ENCODE data around the gene SHISA5.
A peak's percentile ranks its signal among the peaks of the same experiment; 100 is the strongest.

The SHISA5 gene

GRCh38 chr3:48439820-48440589, 64.0 kb downstream of the SHISA5 start, which contains the start of the genes CCDC51 and TMA7:
TSS of gene CCDC51 (minus strand) at chr3:48440119. CDS start at chr3:48435128, 4,991 bp downstream.
TSS of gene TMA7 (plus strand) at chr3:48440257. CDS start at chr3:48440297, 40 bp downstream.
- no peak for TF ChIP-seq REST (IDR thresholded peaks at IDR 0.05; ENCODE audit: insufficient replicate concordance, low read depth)
- TF ChIP-seq CTCF (IDR thresholded peaks at IDR 0.05; ENCODE audit: insufficient read depth, low read length): no peak
- TF ChIP-seq GABPA (IDR thresholded peaks at IDR 0.05; ENCODE audit: low read depth): peak; percentile 94
- TF ChIP-seq POLR2AphosphoS5 (IDR thresholded peaks at IDR 0.05; ENCODE audit: low read depth): peak; percentile 91
- no peak; the same call in 1 of the 2 replicates for TF ChIP-seq SPI1 (IDR thresholded peaks at IDR 0.05; ENCODE audit: borderline replicate concordance, low read depth)
- peak; percentile 99 for DNase-seq (ENCODE audit: low read depth in 1 of 2, low spot score in 1 of 2)
- Histone ChIP-seq H3K4me3 (replicated peaks; ENCODE audit: insufficient read depth, low read length) (peak within 1 kb of the TSS; percentile 88), H3K27ac (replicated peaks) (peak within 1 kb of the TSS; percentile 92), H3K27me3 (ENCODE audit: insufficient read depth, poor library complexity, severe bottlenecking) (no peaks in the 10 kb centered on the region)

DNA sequence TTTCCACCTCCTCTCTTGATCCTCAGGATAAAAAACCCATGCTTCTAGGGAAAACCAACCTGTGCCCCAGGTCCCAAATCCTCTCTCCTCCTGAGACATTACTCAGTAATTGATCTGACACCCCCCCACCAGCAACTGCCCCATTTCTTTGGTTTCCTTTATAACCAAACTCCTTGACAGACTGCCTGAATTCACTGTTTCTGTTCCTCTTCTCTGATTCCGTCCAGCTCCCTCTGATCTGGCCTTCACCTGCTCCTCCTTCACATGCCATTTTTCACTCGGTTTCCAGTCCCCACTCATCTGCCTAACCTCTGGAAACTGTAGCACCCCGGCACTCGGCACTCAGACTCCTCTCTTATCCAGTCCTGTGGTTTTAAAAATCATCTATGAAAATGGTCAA, 66.2 kb downstream of the SHISA5 start:
- TF ChIP-seq SPI1 (IDR thresholded peaks at IDR 0.05; ENCODE audit: borderline replicate concordance, low read depth): no peak
- TF ChIP-seq GABPA (IDR thresholded peaks at IDR 0.05; ENCODE audit: low read depth): no peak
- TF ChIP-seq CTCF (IDR thresholded peaks at IDR 0.05; ENCODE audit: insufficient read depth, low read length): no peak
- no peak for TF ChIP-seq POLR2AphosphoS5 (IDR thresholded peaks at IDR 0.05; ENCODE audit: low read depth)
- no peak for TF ChIP-seq REST (IDR thresholded peaks at IDR 0.05; ENCODE audit: insufficient replicate concordance, low read depth)
- no peak for DNase-seq (ENCODE audit: low read depth in 1 of 2, low spot score in 1 of 2)
- no peak overlapping the region for H3K27ac ChIP-seq (replicated peaks)
- H3K4me3 ChIP-seq (replicated peaks; ENCODE audit: insufficient read depth, low read length): no peak overlapping the region
- no peaks in the 10 kb centered on the region for H3K27me3 ChIP-seq (ENCODE audit: insufficient read depth, poor library complexity, severe bottlenecking)

- H3K4me3 ChIP-seq (replicated peaks; ENCODE audit: insufficient read depth, low read length): no peak overlapping the region
- no peak for DNase-seq (ENCODE audit: low read depth in 1 of 2, low spot score in 1 of 2)
- no peaks in the 10 kb centered on the region for H3K27me3 ChIP-seq (ENCODE audit: insufficient read depth, poor library complexity, severe bottlenecking)
- TF ChIP-seq CTCF (IDR thresholded peaks at IDR 0.05; ENCODE audit: insufficient read depth, low read length) (no peak), GABPA (IDR thresholded peaks at IDR 0.05; ENCODE audit: low read depth) (no peak)
- H3K27ac ChIP-seq (replicated peaks): no peak overlapping the region
Measured at GRCh38 chr3:48436855-48437254, 67.1 kb downstream of the SHISA5 start.

- H3K4me3 ChIP-seq (replicated peaks; ENCODE audit: insufficient read depth, low read length): no peak overlapping the region
- H3K27ac ChIP-seq (replicated peaks): no peak overlapping the region
- no peak for DNase-seq (ENCODE audit: low read depth in 1 of 2, low spot score in 1 of 2)
Measured at GRCh38 chr3:48436477-48436787, 67.5 kb downstream of the SHISA5 start.

More at GRCh38 chr3:48436477-48436787, 67.5 kb downstream of the SHISA5 start:
- TF ChIP-seq GABPA (IDR thresholded peaks at IDR 0.05; ENCODE audit: low read depth) (no peak), SPI1 (IDR thresholded peaks at IDR 0.05; ENCODE audit: borderline replicate concordance, low read depth) (no peak), REST (IDR thresholded peaks at IDR 0.05; ENCODE audit: insufficient replicate concordance, low read depth) (no peak), POLR2AphosphoS5 (IDR thresholded peaks at IDR 0.05; ENCODE audit: low read depth) (no peak), CTCF (IDR thresholded peaks at IDR 0.05; ENCODE audit: insufficient read depth, low read length) (no peak)
- H3K27me3 ChIP-seq (ENCODE audit: insufficient read depth, poor library complexity, severe bottlenecking): no peaks in the 10 kb centered on the region
